HCT116 (cell line): ENCODE data around the gene NRCAM. TPM values are rescaled to one million over a fixed set of nuclear protein-coding genes. Genes with fewer than 3 reads are reported as not detected.

Experiments
- ATAC-seq: fragments of 200-7000 bp; cut with Tn5 transposase; 2 replicates; pipeline ENCODE4 v1.9.1; 2020; ENCODE audit warnings: mild to moderate bottlenecking, moderate library complexity
- BruUV-seq: library from RNA; stranded (reverse); fragments of 400-500 nt; replicated peaks from 2 replicates; lab custom pipeline; 2021; lab: Mats Ljungman, UMichigan
- CTCF ChIA-PET: fragments of 300-600 bp; sonication (Branson Sonifier 250); formaldehyde crosslinking; loops from one replicate; lab custom pipeline; 2021; ENCODE audit warnings: antibody characterized with exemption; lab: Charles Lee
- POLR2A ChIA-PET: fragments of 300-600, 350-600 bp; sonication (Branson Sonifier 250); formaldehyde crosslinking; loops from one replicate; lab custom pipeline; 2021; ENCODE audit warnings: antibody characterized with exemption; lab: Charles Lee
- RAD21 ChIA-PET, 2 experiments: fragments of 300-600 bp; sonication (Branson Sonifier 250); formaldehyde crosslinking; loops; one replicate each; lab custom pipeline; 2023; ENCODE audit warnings: low total read pairs in 2 of 2; ENCODE audit not compliant: uncharacterized antibody in 2 of 2, unreplicated experiment in 2 of 2, low non-redundant PET in 1 of 2; lab: Charles Lee
- DNase-seq: peaks from one replicate; pipeline ENCODE4 v3.0.0-alpha.2; 2010; ENCODE audit warnings: low read depth, low spot score
- H2AFZ ChIP-seq: fragments of 200-600 bp; shearing (Covaris generic), sonication (generic); 2 replicates; pipeline ENCODE4 v1.6.1; 2017; ENCODE audit warnings: low read depth, mixed run types, mixed read lengths, antibody characterized with exemption, low read length; ENCODE audit not compliant: poor library complexity, severe bottlenecking
- H3K27ac ChIP-seq: 2 replicates; pipeline ENCODE4 v1.5.1; 2012; ENCODE audit warnings: low read depth, low read length
- H3K27me3 ChIP-seq: fragments of 200-600 bp; sonication (generic); 2 replicates; pipeline ENCODE4 v1.6.1; 2016; ENCODE audit warnings: mixed run types, low read length, mixed read lengths; ENCODE audit not compliant: insufficient read depth
- H3K36me3 ChIP-seq, 2 experiments: fragments of 200-500 bp in 1 of 2; fragments of 200-600 bp in 1 of 2; sonication (Bioruptor generic) in 1 of 2; sonication (generic) in 1 of 2; 2 replicates each; pipeline versions ENCODE4 v1.5.1 to v1.6.1; 2014 to 2016; ENCODE audit warnings: low read length in 2 of 2, inconsistent platforms in 1 of 2, mixed read lengths in 1 of 2, mixed run types in 1 of 2; ENCODE audit not compliant: insufficient read depth in 2 of 2, control insufficient read depth in 1 of 2
- H3K4me1 ChIP-seq, 2 experiments: fragments of 200-600 bp in 1 of 2; sonication (generic) in 1 of 2; 2 replicates each; pipeline versions ENCODE4 v1.5.1 to v1.6.1; 2012 to 2017; ENCODE audit warnings: low read length in 2 of 2, inconsistent platforms in 1 of 2, mild to moderate bottlenecking in 1 of 2, mixed read lengths in 1 of 2, mixed run types in 1 of 2, moderate library complexity in 1 of 2; ENCODE audit not compliant: insufficient read depth in 2 of 2, control insufficient read depth in 1 of 2
- H3K4me2 ChIP-seq: fragments of 200-600 bp; sonication (generic); 2 replicates; pipeline ENCODE4 v1.6.1; 2017; ENCODE audit warnings: mixed run types, low read length, mixed read lengths
- H3K4me3 ChIP-seq, 2 experiments: fragments of 200-600 bp in 1 of 2; sonication (generic) in 1 of 2; replicated peaks in 1 of 2; 2 replicates each; pipeline ENCODE4 v1.5.1; 2011 to 2016; ENCODE audit warnings: low read length in 2 of 2, control low read depth in 1 of 2, low read depth in 1 of 2, mild to moderate bottlenecking in 1 of 2, mixed read lengths in 1 of 2, mixed run types in 1 of 2
- H3K79me2 ChIP-seq: fragments of 200-600 bp; sonication (generic); 2 replicates; pipeline ENCODE4 v1.6.1; 2017; ENCODE audit warnings: mild to moderate bottlenecking, mixed run types, low read length, moderate library complexity, mixed read lengths; ENCODE audit not compliant: insufficient read depth
- H3K9ac ChIP-seq: fragments of 200-600 bp; sonication (generic); 2 replicates; pipeline ENCODE4 v1.6.1; 2016; ENCODE audit warnings: low read length, mixed read lengths
- H3K9me2 ChIP-seq: fragments of 200-600 bp; sonication (generic), shearing (Covaris generic); 2 replicates; pipeline ENCODE4 v1.6.1; 2017; ENCODE audit warnings: mixed run types, mild to moderate bottlenecking, moderate library complexity; ENCODE audit not compliant: insufficient read depth
- H3K9me3 ChIP-seq, 2 experiments: fragments of 200-500 bp in 1 of 2; fragments of 200-600 bp in 1 of 2; sonication (Bioruptor generic) in 1 of 2; sonication (generic) in 1 of 2; 2 replicates each; pipeline ENCODE4 v1.6.1; 2014 to 2017; ENCODE audit warnings: low read length in 2 of 2, mixed read lengths in 2 of 2, inconsistent platforms in 1 of 2, low read depth in 1 of 2, mild to moderate bottlenecking in 1 of 2, mixed run types in 1 of 2, moderate library complexity in 1 of 2; ENCODE audit not compliant: control insufficient read depth in 1 of 2, insufficient read depth in 1 of 2
- H4K20me1 ChIP-seq: fragments of 200-600 bp; sonication (generic), shearing (Covaris generic); 2 replicates; pipeline ENCODE4 v1.6.1; 2017; ENCODE audit warnings: mixed run types, mild to moderate bottlenecking, moderate library complexity; ENCODE audit not compliant: insufficient read depth
- ATF3 ChIP-seq: IDR thresholded peaks from 2 replicates; pipeline ENCODE4 v1.6.1; 2012
- CBX3 ChIP-seq: IDR thresholded peaks from 2 replicates; pipeline ENCODE4 v1.6.1; 2012; ENCODE audit warnings: low read depth
- CEBPB ChIP-seq: IDR thresholded peaks from 2 replicates; pipeline ENCODE4 v1.6.1; 2012; ENCODE audit warnings: low read depth
- CTCF ChIP-seq, 3 experiments: fragments of 200-600 bp in 1 of 3; sonication (generic) in 1 of 3; IDR thresholded peaks in 2 of 3; conservative IDR thresholded peaks in 1 of 3; 2 replicates each; pipeline ENCODE4 v1.5.1; 2012 to 2017; ENCODE audit warnings: low read depth in 2 of 3, low read length in 2 of 3, antibody characterized with exemption in 1 of 3, borderline replicate concordance in 1 of 3, control low read depth in 1 of 3, mild to moderate bottlenecking in 1 of 3, mixed read lengths in 1 of 3, mixed run types in 1 of 3, moderate library complexity in 1 of 3; ENCODE audit not compliant: insufficient read depth in 1 of 3
- ELF1 ChIP-seq: IDR thresholded peaks from 2 replicates; pipeline ENCODE4 v1.6.1; 2012; ENCODE audit warnings: low read depth, borderline replicate concordance
- EZH2 ChIP-seq: fragments of 200-600 bp; sonication (generic); IDR thresholded peaks from 2 replicates; pipeline ENCODE4 v1.6.1; 2017; ENCODE audit warnings: antibody characterized with exemption, mixed run types
- MAX ChIP-seq: IDR thresholded peaks from 2 replicates; pipeline ENCODE4 v1.6.1; 2012
- POLR2A ChIP-seq: IDR thresholded peaks from 2 replicates; pipeline ENCODE4 v1.7.0; 2011; ENCODE audit warnings: borderline replicate concordance; ENCODE audit not compliant: insufficient read depth, insufficient read length; ENCODE audit errors: extremely low read depth
- POLR2AphosphoS5 ChIP-seq: IDR thresholded peaks from 2 replicates; pipeline ENCODE4 v1.6.1; 2011; ENCODE audit warnings: mild to moderate bottlenecking, low read depth, low read length, moderate library complexity
- RAD21 ChIP-seq: IDR thresholded peaks from 2 replicates; pipeline ENCODE4 v1.6.1; 2012; ENCODE audit warnings: low read depth, mild to moderate bottlenecking
- REST ChIP-seq: IDR thresholded peaks from 2 replicates; pipeline ENCODE4 v1.6.1; 2012; ENCODE audit warnings: low read depth
- SP1 ChIP-seq: IDR thresholded peaks from 2 replicates; pipeline ENCODE4 v1.6.1; 2012; ENCODE audit warnings: low read depth
- TCF7L2 ChIP-seq: IDR thresholded peaks from 2 replicates; pipeline ENCODE4 v1.7.0; 2011; ENCODE audit warnings: borderline replicate concordance, inconsistent platforms; ENCODE audit not compliant: insufficient read depth, insufficient read length; ENCODE audit errors: extremely low read depth
- YY1 ChIP-seq: IDR thresholded peaks from 2 replicates; pipeline ENCODE4 v1.6.1; 2011; ENCODE audit warnings: low read length, low read depth, moderate library complexity, mild to moderate bottlenecking; ENCODE audit not compliant: insufficient replicate concordance; ENCODE audit errors: extremely low read depth
- ZNF274 ChIP-seq: fragments of 200-500 bp; sonication (Bioruptor generic); IDR thresholded peaks from 2 replicates; pipeline ENCODE4 v1.6.1; 2014; ENCODE audit warnings: mild to moderate bottlenecking, low read depth, low read length, inconsistent platforms
- intact Hi-C: fragments of 100-400 bp; cut with micrococcal nuclease; formaldehyde crosslinking; loops from 2 replicates; pipeline ENCODE4 v1.10.0; 2022
- total RNA-seq: library from RNA; stranded (reverse); gene quantifications from one replicate; pipeline ENCODE4 v1.2.1, GENCODE V29; 2021; ENCODE audit not compliant: unreplicated experiment

The NRCAM gene
- total RNA-seq, 1 experiment from 2014 or later = 0.15 TPM

- CTCF ChIA-PET = no interaction called here
- ATAC-seq = no peak
- Histone ChIP-seq H3K9me3 (no peaks in the 10 kb centered on the region), H3K27ac (no peak overlapping the region), H3K36me3 (no peaks in the 10 kb centered on the region), H4K20me1 (no peaks in the 10 kb centered on the region), H3K4me2 (no peak overlapping the region), H3K27me3 (no peaks in the 10 kb centered on the region), H3K9me2 (no peaks in the 10 kb centered on the region), H3K4me1 (peaks cover 0 to 3% of the 10 kb centered on the region in 2 experiments; a peak in 1 of 4 replicates), H3K79me2 (no peaks in the 10 kb centered on the region), H2AFZ (no peak overlapping the region), H3K9ac (no peak overlapping the region), H3K4me3 (no peak overlapping the region)
- TF ChIP-seq ZNF274 (no peak), CEBPB (no peak), MAX (no peak), REST (no peak), POLR2AphosphoS5 (no peak), TCF7L2 (no peak), YY1 (no peak), ELF1 (no peak), SP1 (no peak), EZH2 (no peak), POLR2A (no peak), CBX3 (no peak), RAD21 (no peak), ATF3 (no peak), CTCF (IDR thresholded peaks at IDR 0.05 in 2 of 3, conservative IDR thresholded peaks at IDR 0.05 in 1 of 3; ENCODE audit: borderline replicate concordance in 1 of 3, insufficient read depth in 1 of 3, low read depth in 2 of 3, low read length in 2 of 3) (no peak)
- BruUV-seq = no TSS peak
- no peak for DNase-seq
- intact Hi-C loops = loop anchor here (5.0 kb wide), 1 partner anchor 272 kb away; no protein-coding TSS in a partner anchor
- POLR2A ChIA-PET = no interaction called here
- RAD21 ChIA-PET = no interaction called here
Observed at GRCh38 chr7:108149119-108149518, 307.1 kb downstream of the NRCAM start.
